A673 (cell line): ENCODE data around the gene ME1. TPM values are rescaled to one million over a fixed set of nuclear protein-coding genes. Genes with fewer than 3 reads are reported as not detected.

Experiments used
- BruUV-seq: library from RNA; stranded (reverse); fragments of 400-500 nt; replicated peaks from 2 replicates; lab custom pipeline; 2021; lab: Mats Ljungman, UMichigan
- CTCF ChIA-PET: fragments of 300-600 bp; sonication (Branson Sonifier 250); formaldehyde crosslinking; loops from one replicate; lab custom pipeline; 2022; ENCODE audit warnings: antibody characterized with exemption; lab: Charles Lee
- POLR2A ChIA-PET: fragments of 300-600 bp; sonication (Branson Sonifier 250); formaldehyde crosslinking; loops from one replicate; lab custom pipeline; 2022; ENCODE audit warnings: antibody characterized with exemption; ENCODE audit not compliant: low non-redundant PET; lab: Charles Lee
- DNase-seq: peaks from one replicate; pipeline ENCODE4 v3.0.0-alpha.2; 2015; ENCODE audit warnings: low spot score
- H3K27ac ChIP-seq: fragments of 200-600 bp; sonication (generic); 2 replicates; pipeline ENCODE4 v1.5.1; 2016; ENCODE audit warnings: mixed run types, low read depth, mild to moderate bottlenecking, mixed read lengths, antibody characterized with exemption, low read length; ENCODE audit not compliant: poor library complexity, severe bottlenecking
- H3K27me3 ChIP-seq: fragments of 200-600 bp; sonication (generic); replicated peaks from 2 replicates; pipeline ENCODE4 v1.6.1; 2017; ENCODE audit warnings: mixed run types, low read depth, mild to moderate bottlenecking, mixed read lengths, antibody characterized with exemption, low read length; ENCODE audit not compliant: insufficient read depth, poor library complexity
- H3K36me3 ChIP-seq: fragments of 200-600 bp; sonication (generic); 2 replicates; pipeline ENCODE4 v1.6.1; 2016; ENCODE audit warnings: mixed run types, mild to moderate bottlenecking, mixed read lengths, antibody characterized with exemption, low read length; ENCODE audit not compliant: insufficient read depth, poor library complexity, severe bottlenecking
- H3K4me1 ChIP-seq: fragments of 200-600 bp; sonication (generic); 2 replicates; pipeline ENCODE4 v1.6.1; 2017; ENCODE audit warnings: mixed run types, mild to moderate bottlenecking, mixed read lengths, antibody characterized with exemption, low read length; ENCODE audit not compliant: insufficient read depth, poor library complexity, severe bottlenecking
- H3K4me3 ChIP-seq: fragments of 200-600 bp; sonication (generic); 2 replicates; pipeline ENCODE4 v1.5.1; 2016; ENCODE audit warnings: low read depth, mixed run types, mild to moderate bottlenecking, mixed read lengths, low read length; ENCODE audit not compliant: poor library complexity, severe bottlenecking
- H3K9me3 ChIP-seq: fragments of 200-600 bp; sonication (generic); 2 replicates; pipeline ENCODE4 v1.6.1; 2016; ENCODE audit warnings: mixed run types, low read depth, mild to moderate bottlenecking, mixed read lengths, antibody characterized with exemption, low read length; ENCODE audit not compliant: poor library complexity, severe bottlenecking
- EZH2 ChIP-seq: fragments of 200-600 bp; sonication (generic); IDR thresholded peaks from 2 replicates; pipeline ENCODE4 v1.6.1; 2017; ENCODE audit warnings: borderline replicate concordance, low read depth, mild to moderate bottlenecking, mixed read lengths, antibody characterized with exemption, low read length; ENCODE audit not compliant: poor library complexity, severe bottlenecking
- intact Hi-C: fragments of 100-400 bp; cut with micrococcal nuclease; formaldehyde crosslinking; loops from one replicate; pipeline ENCODE4 v1.10.0; 2022; ENCODE audit not compliant: unreplicated experiment
- total RNA-seq: library from RNA; stranded (reverse); gene quantifications from 2 replicates; pipeline ENCODE4 v1.2.3, GENCODE V29; 2021
- TF ChIP-seq, protein P1 (sequence below): fragments of 300-800, 200-600 bp; sonication (generic); conservative IDR thresholded peaks from 2 replicates; pipeline ENCODE4 v1.5.1; 2017; ENCODE audit warnings: low read depth, mild to moderate bottlenecking, antibody characterized with exemption, low read length, moderate library complexity, mixed read lengths

The ME1 gene
- total RNA-seq, 1 experiment from 2014 or later: 78.8 TPM

GRCh38 chr6:83308833-83309232, 122.0 kb downstream of the ME1 start:
- ChIA-PET POLR2A (no interaction called here), CTCF (no interaction called here)
- no peaks in the 10 kb centered on the region for H3K36me3 ChIP-seq
- no peaks in the 10 kb centered on the region for H3K9me3 ChIP-seq
- H3K27me3 ChIP-seq: no peaks in the 10 kb centered on the region
- no peaks in the 10 kb centered on the region for H3K4me1 ChIP-seq
- no peak for DNase-seq
- no peak overlapping the region for H3K4me3 ChIP-seq
- no TSS peak for BruUV-seq
- H3K27ac ChIP-seq: no peak overlapping the region
- no peak for TF ChIP-seq EZH2
- TF ChIP-seq, protein P1, sequence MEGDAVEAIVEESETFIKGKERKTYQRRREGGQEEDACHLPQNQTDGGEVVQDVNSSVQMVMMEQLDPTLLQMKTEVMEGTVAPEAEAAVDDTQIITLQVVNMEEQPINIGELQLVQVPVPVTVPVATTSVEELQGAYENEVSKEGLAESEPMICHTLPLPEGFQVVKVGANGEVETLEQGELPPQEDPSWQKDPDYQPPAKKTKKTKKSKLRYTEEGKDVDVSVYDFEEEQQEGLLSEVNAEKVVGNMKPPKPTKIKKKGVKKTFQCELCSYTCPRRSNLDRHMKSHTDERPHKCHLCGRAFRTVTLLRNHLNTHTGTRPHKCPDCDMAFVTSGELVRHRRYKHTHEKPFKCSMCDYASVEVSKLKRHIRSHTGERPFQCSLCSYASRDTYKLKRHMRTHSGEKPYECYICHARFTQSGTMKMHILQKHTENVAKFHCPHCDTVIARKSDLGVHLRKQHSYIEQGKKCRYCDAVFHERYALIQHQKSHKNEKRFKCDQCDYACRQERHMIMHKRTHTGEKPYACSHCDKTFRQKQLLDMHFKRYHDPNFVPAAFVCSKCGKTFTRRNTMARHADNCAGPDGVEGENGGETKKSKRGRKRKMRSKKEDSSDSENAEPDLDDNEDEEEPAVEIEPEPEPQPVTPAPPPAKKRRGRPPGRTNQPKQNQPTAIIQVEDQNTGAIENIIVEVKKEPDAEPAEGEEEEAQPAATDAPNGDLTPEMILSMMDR: no peak
- intact Hi-C loops: no loop called here

- no TSS peak for BruUV-seq
- no peak for DNase-seq
- POLR2A ChIA-PET: interaction anchor here (0.6 kb wide), 1 partner anchor 238 kb away, joined by 3 read pairs; no protein-coding TSS in a partner anchor
- peaks cover 2% of the 10 kb centered on the region for H3K36me3 ChIP-seq
- H3K27me3 ChIP-seq: no peaks in the 10 kb centered on the region
- H3K9me3 ChIP-seq: no peaks in the 10 kb centered on the region
- intact Hi-C loops: no loop called here
- CTCF ChIA-PET: no interaction called here
- TF ChIP-seq, protein P1: no peak
- no peak for TF ChIP-seq EZH2
- H3K4me3 ChIP-seq: no peak overlapping the region
- no peaks in the 10 kb centered on the region for H3K4me1 ChIP-seq
- no peak overlapping the region for H3K27ac ChIP-seq
Observed at GRCh38 chr6:83307849-83308248, 123.0 kb downstream of the ME1 start.

GRCh38 chr6:83303426-83303825, 127.4 kb downstream of the ME1 start:
- no peaks in the 10 kb centered on the region for H3K27me3 ChIP-seq
- peaks cover 9% of the 10 kb centered on the region for H3K36me3 ChIP-seq
- ChIA-PET CTCF (no interaction called here), POLR2A (no interaction called here)
- no TSS peak for BruUV-seq
- H3K9me3 ChIP-seq: no peaks in the 10 kb centered on the region
- DNase-seq: no peak
- intact Hi-C loops: no loop called here
- no peaks in the 10 kb centered on the region for H3K4me1 ChIP-seq
- no peak overlapping the region for H3K27ac ChIP-seq
- TF ChIP-seq, protein P1: no peak
- no peak for TF ChIP-seq EZH2
- H3K4me3 ChIP-seq: no peak overlapping the region
